HG02943 (cell line): Measurements from ENCODE around the gene AMZ1.

Experiments
- ATAC-seq: cut with Tn5 transposase; IDR thresholded peaks from one replicate; pipeline ENCODE4 v1.9.1; 2021; ENCODE audit warnings: mild to moderate bottlenecking, low read depth, moderate library complexity; ENCODE audit not compliant: unreplicated experiment

The AMZ1 gene

DNA sequence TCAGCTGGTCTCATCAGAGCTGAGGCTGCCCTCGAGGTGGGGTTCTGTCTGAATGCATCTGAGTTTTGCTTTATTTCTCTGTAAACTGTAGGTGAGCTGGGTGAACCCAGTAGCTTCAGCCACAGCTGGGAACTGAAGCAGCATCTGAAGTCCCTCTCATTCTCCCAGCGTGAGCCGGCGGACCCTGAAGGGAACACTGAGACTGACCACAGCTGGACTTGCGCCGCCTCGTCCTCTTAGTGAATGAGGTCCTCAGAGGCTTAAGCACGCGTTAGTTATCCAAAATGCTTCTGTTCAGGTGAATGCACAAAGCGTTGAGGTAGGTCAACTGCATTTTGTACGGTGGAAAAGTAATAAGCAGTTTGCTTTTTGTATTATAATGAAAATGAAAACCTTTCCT, 76.6 kb downstream of the AMZ1 start:
- ATAC-seq, result no peak
